Mesenchymal stem cell (in vitro differentiated cells and primary cell): Measurements from ENCODE around the gene HEYL.

Source experiments
- DNase-seq: peaks from one replicate; pipeline ENCODE4 v3.0.0-alpha.2; 2013
- H2AFZ ChIP-seq: one replicate; pipeline ENCODE4 v1.6.1; 2013; ENCODE audit warnings: low read depth, mild to moderate bottlenecking, control low read depth, inconsistent platforms, low read length, moderate library complexity
- H2AK5ac ChIP-seq: 2 replicates; pipeline ENCODE4 v1.6.1; 2013; ENCODE audit warnings: low read length, moderate library complexity, mild to moderate bottlenecking, inconsistent platforms; ENCODE audit not compliant: severe bottlenecking
- H2BK120ac ChIP-seq: one replicate; pipeline ENCODE4 v1.6.1; 2013; ENCODE audit warnings: low read depth, mild to moderate bottlenecking, inconsistent platforms, low read length, moderate library complexity
- H2BK12ac ChIP-seq, 2 experiments: one replicate each; pipeline ENCODE4 v1.6.1; 2013; ENCODE audit warnings: inconsistent platforms in 2 of 2, low read length in 2 of 2, mild to moderate bottlenecking in 2 of 2, moderate library complexity in 2 of 2, control low read depth in 1 of 2
- H2BK15ac ChIP-seq: one replicate; pipeline ENCODE4 v1.6.1; 2013; ENCODE audit warnings: mild to moderate bottlenecking, low read depth, inconsistent platforms; ENCODE audit not compliant: poor library complexity, severe bottlenecking
- H2BK5ac ChIP-seq: 2 replicates; pipeline ENCODE4 v1.6.1; 2013; ENCODE audit warnings: low read depth, mild to moderate bottlenecking, low read length, control low read depth, inconsistent platforms; ENCODE audit not compliant: poor library complexity, severe bottlenecking
- H3K14ac ChIP-seq, 2 experiments: one replicate each; pipeline ENCODE4 v1.6.1; 2013; ENCODE audit warnings: inconsistent platforms in 2 of 2, low read length in 2 of 2, control low read depth in 1 of 2, mild to moderate bottlenecking in 1 of 2, moderate library complexity in 1 of 2
- H3K18ac ChIP-seq, 2 experiments: one replicate each; pipeline ENCODE4 v1.6.1; 2013; ENCODE audit warnings: inconsistent platforms in 2 of 2, low read length in 2 of 2, control low read depth in 1 of 2, low read depth in 1 of 2, mild to moderate bottlenecking in 1 of 2
- H3K23ac ChIP-seq, 2 experiments: one replicate each; pipeline ENCODE4 v1.6.1; 2013; ENCODE audit warnings: inconsistent platforms in 2 of 2, low read length in 2 of 2, mild to moderate bottlenecking in 2 of 2, moderate library complexity in 2 of 2, control low read depth in 1 of 2
- H3K27ac ChIP-seq: 2 replicates; pipeline ENCODE4 v1.5.1; 2013; ENCODE audit warnings: mild to moderate bottlenecking, moderate library complexity, low read length, control low read depth, inconsistent platforms; ENCODE audit not compliant: poor library complexity, severe bottlenecking
- H3K27me3 ChIP-seq, 2 experiments: 2 replicates each; pipeline versions ENCODE4 v1.6.1 to v1.7.0; 2013; ENCODE audit warnings: low read length in 2 of 2, mild to moderate bottlenecking in 2 of 2, moderate library complexity in 2 of 2, control low read depth in 1 of 2, inconsistent platforms in 1 of 2; ENCODE audit not compliant: control insufficient read depth in 1 of 2, insufficient read depth in 1 of 2
- H3K36me3 ChIP-seq, 2 experiments: 2 replicates each; pipeline versions ENCODE4 v1.6.1 to v1.7.0; 2013; ENCODE audit warnings: low read length in 2 of 2, control low read depth in 1 of 2, inconsistent platforms in 1 of 2, low read depth in 1 of 2, mild to moderate bottlenecking in 1 of 2; ENCODE audit not compliant: insufficient read depth in 2 of 2, control insufficient read depth in 1 of 2
- H3K4ac ChIP-seq, 2 experiments: one replicate each; pipeline ENCODE4 v1.6.1; 2013; ENCODE audit warnings: inconsistent platforms in 2 of 2, low read length in 2 of 2, mild to moderate bottlenecking in 2 of 2, moderate library complexity in 2 of 2, control low read depth in 1 of 2, low read depth in 1 of 2
- H3K4me1 ChIP-seq: 2 replicates; pipeline ENCODE4 v1.6.1; 2013; ENCODE audit warnings: low read depth, low read length, control low read depth; ENCODE audit not compliant: control insufficient read depth, insufficient read depth
- H3K4me2 ChIP-seq: 2 replicates; pipeline ENCODE4 v1.6.1; 2013; ENCODE audit warnings: low read length, mild to moderate bottlenecking, inconsistent platforms; ENCODE audit not compliant: poor library complexity, severe bottlenecking
- H3K4me3 ChIP-seq, 2 experiments: 2 replicates each; pipeline versions ENCODE4 v1.5.1 to v1.7.0; 2013; ENCODE audit warnings: low read length in 2 of 2, mild to moderate bottlenecking in 2 of 2, control low read depth in 1 of 2, low read depth in 1 of 2; ENCODE audit not compliant: insufficient read depth in 1 of 2
- H3K79me1 ChIP-seq: replicated peaks from 2 replicates; pipeline ENCODE4 v1.6.1; 2013; ENCODE audit warnings: mild to moderate bottlenecking, control low read depth, low read length, inconsistent platforms; ENCODE audit not compliant: poor library complexity, severe bottlenecking
- H3K9ac ChIP-seq: 2 replicates; pipeline ENCODE4 v1.7.0; 2013; ENCODE audit warnings: mild to moderate bottlenecking, low read length, moderate library complexity
- H3K9me3 ChIP-seq: 2 replicates; pipeline ENCODE4 v1.7.0; 2013; ENCODE audit warnings: mild to moderate bottlenecking, low read length; ENCODE audit not compliant: control insufficient read depth
- H4K8ac ChIP-seq: one replicate; pipeline ENCODE4 v1.6.1; 2013; ENCODE audit warnings: inconsistent platforms, mild to moderate bottlenecking, low read length, moderate library complexity
- H4K91ac ChIP-seq: one replicate; pipeline ENCODE4 v1.6.1; 2013; ENCODE audit warnings: mild to moderate bottlenecking, low read length, inconsistent platforms
- WGBS: methylation state at CpG from one replicate; pipeline ENCODE4 v1.1.7; 2013; ENCODE audit warnings: mixed read lengths; 5-methylcytosine and 5-hydroxymethylcytosine counted together

Gene HEYL

DNA sequence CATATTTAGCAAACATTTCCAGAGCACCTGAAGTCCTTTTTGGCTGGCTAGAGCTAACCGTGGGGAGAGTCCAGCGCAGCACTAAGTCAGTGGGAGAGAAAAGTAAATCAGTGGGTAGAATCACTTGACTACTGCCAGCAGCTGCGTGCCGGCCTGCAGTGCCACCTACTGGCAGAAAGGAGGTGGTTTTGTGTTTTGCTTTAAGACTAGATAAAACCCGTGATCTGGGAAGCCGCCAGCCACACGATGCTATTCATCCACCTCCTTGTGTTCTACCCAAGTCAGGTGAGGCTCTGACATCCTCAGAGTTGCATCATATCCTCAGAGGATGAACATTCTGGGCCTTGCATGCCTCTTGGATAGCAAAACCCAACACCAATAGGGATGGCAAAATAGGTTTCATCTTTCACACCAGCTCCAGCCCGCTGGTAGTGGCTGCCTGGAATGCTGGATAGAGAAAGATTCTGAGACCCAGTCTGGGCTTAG lies 14.1 kb upstream of the HEYL start:
- no peak overlapping the region for H4K8ac ChIP-seq
- no peak overlapping the region for H3K4ac ChIP-seq
- no peak overlapping the region for H3K14ac ChIP-seq
- no peak overlapping the region for H3K27ac ChIP-seq
- no peak overlapping the region for H2BK5ac ChIP-seq
- no peak overlapping the region for H2BK15ac ChIP-seq
- no peaks in the 10 kb centered on the region for H3K36me3 ChIP-seq
- no peaks in the 10 kb centered on the region for H3K4me1 ChIP-seq
- no peak overlapping the region for H2BK12ac ChIP-seq
- no peak overlapping the region for H2AFZ ChIP-seq
- peak overlapping the region; percentile 5 for H3K9ac ChIP-seq
- H4K91ac ChIP-seq = no peak overlapping the region
- H3K18ac ChIP-seq = no peak overlapping the region
- H3K23ac ChIP-seq = peak overlapping the region in 1 of 2 experiments; percentile 11
- no peak overlapping the region for H3K4me2 ChIP-seq
- no peaks in the 10 kb centered on the region for H3K9me3 ChIP-seq
- H2BK120ac ChIP-seq = no peak overlapping the region
- peaks cover 53 to 58% of the 10 kb centered on the region in 2 experiments for H3K27me3 ChIP-seq
- H3K79me1 ChIP-seq = no peaks in the 10 kb centered on the region
- peak; percentile 80 for DNase-seq
- 18% methylated on average over 8 of the region's 8 CpGs for WGBS
- peak overlapping the region in 1 of 2 experiments; percentile 68 for H3K4me3 ChIP-seq
- no peak overlapping the region for H2AK5ac ChIP-seq

DNA sequence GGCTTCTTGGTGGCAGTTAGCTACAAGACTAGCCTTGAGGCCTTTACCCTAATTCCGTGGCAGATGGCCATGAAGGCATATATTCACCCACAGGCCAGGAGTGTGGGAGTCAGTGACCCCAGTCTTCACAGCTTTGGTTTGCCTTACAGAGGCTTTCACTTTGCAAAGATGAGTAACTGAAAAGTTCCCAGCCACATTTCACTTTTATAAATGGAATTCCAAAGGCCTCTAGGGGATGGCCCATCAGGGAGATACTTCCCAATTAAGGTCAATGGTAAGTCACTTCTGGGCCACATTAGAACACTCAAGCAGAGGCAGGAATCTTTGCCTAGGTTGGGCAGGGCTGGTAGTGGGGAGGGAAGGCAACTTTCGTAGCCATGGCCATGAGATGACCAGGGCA lies 13.1 kb upstream of the HEYL start:
- H2BK15ac ChIP-seq = no peak overlapping the region
- no peak overlapping the region for H4K8ac ChIP-seq
- H3K9me3 ChIP-seq = no peaks in the 10 kb centered on the region
- H2AFZ ChIP-seq = no peak overlapping the region
- no peak overlapping the region for H2BK12ac ChIP-seq
- no peak overlapping the region for H3K9ac ChIP-seq
- H3K23ac ChIP-seq = no peak overlapping the region
- H3K79me1 ChIP-seq = no peaks in the 10 kb centered on the region
- 80% methylated on average over 2 of the region's 2 CpGs for WGBS
- H3K4me3 ChIP-seq = no peak overlapping the region
- H3K4me2 ChIP-seq = no peak overlapping the region
- no peak overlapping the region for H4K91ac ChIP-seq
- peaks cover 53 to 59% of the 10 kb centered on the region in 2 experiments for H3K27me3 ChIP-seq
- DNase-seq = no peak
- no peak overlapping the region for H3K18ac ChIP-seq
- H2BK120ac ChIP-seq = no peak overlapping the region
- H2BK5ac ChIP-seq = no peak overlapping the region
- H3K4me1 ChIP-seq = no peaks in the 10 kb centered on the region
- no peaks in the 10 kb centered on the region for H3K36me3 ChIP-seq
- H3K27ac ChIP-seq = no peak overlapping the region
- H2AK5ac ChIP-seq = no peak overlapping the region
- no peak overlapping the region for H3K14ac ChIP-seq
- H3K4ac ChIP-seq = no peak overlapping the region

DNA sequence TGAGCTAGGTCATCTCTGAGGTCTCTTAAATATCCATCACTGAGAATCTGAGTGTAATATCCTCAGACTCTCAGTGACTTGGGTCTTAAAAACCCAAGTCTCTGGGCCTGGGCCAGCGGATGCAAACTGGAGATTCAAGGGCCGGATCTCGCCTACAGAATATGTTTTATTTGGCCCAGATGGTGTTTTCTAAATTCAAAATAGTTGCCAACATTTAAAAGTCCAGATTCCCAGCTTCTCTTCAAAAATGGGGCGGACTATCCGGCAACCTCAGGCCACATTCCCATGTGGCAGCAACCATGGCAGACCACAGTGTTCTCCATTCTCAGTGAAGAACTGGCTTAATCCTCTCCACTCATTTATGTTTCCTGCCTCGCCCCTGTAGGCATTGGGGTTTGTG lies 12.7 kb upstream of the HEYL start:
- no peak overlapping the region for H4K91ac ChIP-seq
- H2BK15ac ChIP-seq = no peak overlapping the region
- H2BK120ac ChIP-seq = no peak overlapping the region
- H3K9me3 ChIP-seq = no peaks in the 10 kb centered on the region
- no peak overlapping the region for H2AK5ac ChIP-seq
- H3K36me3 ChIP-seq = no peaks in the 10 kb centered on the region
- no peak overlapping the region for H3K18ac ChIP-seq
- 90% methylated on average over 6 of the region's 6 CpGs for WGBS
- H3K23ac ChIP-seq = no peak overlapping the region
- H3K4me3 ChIP-seq = no peak overlapping the region
- no peak overlapping the region for H2BK12ac ChIP-seq
- H4K8ac ChIP-seq = no peak overlapping the region
- H2AFZ ChIP-seq = no peak overlapping the region
- H3K4ac ChIP-seq = no peak overlapping the region
- no peaks in the 10 kb centered on the region for H3K4me1 ChIP-seq
- peaks cover 53 to 60% of the 10 kb centered on the region in 2 experiments for H3K27me3 ChIP-seq
- no peak overlapping the region for H3K4me2 ChIP-seq
- H3K27ac ChIP-seq = no peak overlapping the region
- no peak overlapping the region for H3K9ac ChIP-seq
- no peaks in the 10 kb centered on the region for H3K79me1 ChIP-seq
- no peak overlapping the region for H2BK5ac ChIP-seq
- H3K14ac ChIP-seq = no peak overlapping the region
- DNase-seq = no peak

DNA sequence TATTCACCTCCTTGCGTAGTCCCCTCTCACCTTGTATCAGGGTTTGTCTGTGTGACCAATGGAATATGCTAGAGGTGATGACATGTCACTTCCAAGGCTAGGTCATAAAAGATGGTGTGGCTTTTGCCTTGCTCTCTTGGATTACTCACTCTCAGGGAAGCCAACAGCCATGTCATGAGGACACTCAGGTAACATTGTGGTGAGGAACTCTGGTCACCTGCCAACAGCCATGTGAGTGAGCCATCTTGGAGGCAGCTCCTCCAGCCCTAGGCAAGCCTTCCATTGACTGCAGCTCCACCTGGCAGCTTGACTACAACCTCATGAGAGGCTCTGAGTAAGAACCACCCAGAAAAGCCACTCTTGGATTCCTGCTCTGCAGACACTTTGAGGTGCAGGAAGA lies 11.0 kb upstream of the HEYL start:
- Histone ChIP-seq H2AFZ (no peak overlapping the region), H4K8ac (no peak overlapping the region), H3K14ac (peak overlapping the region in 1 of 2 experiments; percentile 53), H4K91ac (no peak overlapping the region), H3K4me2 (no peak overlapping the region), H3K27me3 (peaks cover 49 to 50% of the 10 kb centered on the region in 2 experiments), H3K23ac (no peak overlapping the region), H3K36me3 (no peaks in the 10 kb centered on the region), H2BK5ac (no peak overlapping the region), H3K79me1 (no peaks in the 10 kb centered on the region), H3K4me1 (peaks cover 6% of the 10 kb centered on the region), H3K9me3 (no peaks in the 10 kb centered on the region), H2AK5ac (no peak overlapping the region), H3K9ac (no peak overlapping the region), H3K27ac (no peak overlapping the region), H2BK120ac (no peak overlapping the region), H3K4ac (no peak overlapping the region), H2BK12ac (no peak overlapping the region), H3K18ac (no peak overlapping the region), H3K4me3 (no peak overlapping the region), H2BK15ac (no peak overlapping the region)
- WGBS = 100% methylated on average over 1 of the region's 1 CpG
- DNase-seq = no peak
